CD8-positive, alpha-beta memory T cell (primary cell): ENCODE measurements around the gene RAB18. TPM values are rescaled to one million over a fixed set of nuclear protein-coding genes. Genes with fewer than 3 reads are reported as not detected.

Experiments
- CTCF ChIA-PET: fragments of 350-600 bp; sonication (Branson Sonifier 250); formaldehyde crosslinking; loops from one replicate; lab custom pipeline; 2021; ENCODE audit warnings: antibody characterized with exemption; lab: Charles Lee
- POLR2A ChIA-PET: fragments of 350-600 bp; sonication (Branson Sonifier 250); formaldehyde crosslinking; loops from one replicate; lab custom pipeline; 2021; ENCODE audit warnings: antibody characterized with exemption; lab: Charles Lee
- DNase-seq, 5 donors: peaks; one replicate each; pipeline versions ENCODE4 v3.0.0 to v3.0.0-alpha.2; 2020 to 2022; ENCODE audit warnings: mixed read lengths in 1 of 5
- H3K27ac ChIP-seq: one replicate; pipeline ENCODE4 v1.7.0; 2013; ENCODE audit warnings: low read depth, mild to moderate bottlenecking, low read length, moderate library complexity
- H3K27me3 ChIP-seq: 2 replicates; pipeline ENCODE4 v1.7.0; 2013; ENCODE audit warnings: low read length, mild to moderate bottlenecking; ENCODE audit not compliant: insufficient read depth, poor library complexity, severe bottlenecking
- H3K36me3 ChIP-seq: 2 replicates; pipeline ENCODE4 v1.7.0; 2013; ENCODE audit warnings: mild to moderate bottlenecking, low read length, moderate library complexity; ENCODE audit not compliant: insufficient read depth
- H3K4me1 ChIP-seq: 2 replicates; pipeline ENCODE4 v1.7.0; 2013; ENCODE audit warnings: mild to moderate bottlenecking, low read length, moderate library complexity; ENCODE audit not compliant: insufficient read depth
- H3K4me3 ChIP-seq: 2 replicates; pipeline ENCODE4 v1.7.0; 2013; ENCODE audit warnings: mild to moderate bottlenecking, low read length
- H3K9me3 ChIP-seq: 2 replicates; pipeline ENCODE4 v1.7.0; 2013; ENCODE audit warnings: mild to moderate bottlenecking, low read length
- H3K27ac Mint-ChIP-seq, 8 donors: one replicate each; pipeline ENCODE4 v1.8.0; 2020 to 2021; ENCODE audit warnings: mixed read lengths in 8 of 8, mild to moderate bottlenecking in 6 of 8, inconsistent platforms in 3 of 8, moderate library complexity in 3 of 8
- H3K27me3 Mint-ChIP-seq, 2 donors: one replicate each; pipeline ENCODE4 v1.8.0; 2020 to 2021; ENCODE audit warnings: mixed read lengths in 2 of 2, mild to moderate bottlenecking in 1 of 2, moderate library complexity in 1 of 2
- H3K36me3 Mint-ChIP-seq, 3 donors: one replicate each; pipeline ENCODE4 v1.8.0; 2020 to 2021; ENCODE audit warnings: mixed read lengths in 3 of 3, inconsistent platforms in 1 of 3, mild to moderate bottlenecking in 1 of 3
- H3K4me1 Mint-ChIP-seq, 3 donors: one replicate each; pipeline ENCODE4 v1.8.0; 2020 to 2021; ENCODE audit warnings: mixed read lengths in 3 of 3, inconsistent platforms in 1 of 3, mild to moderate bottlenecking in 1 of 3
- H3K4me3 Mint-ChIP-seq, 7 donors: one replicate each; pipeline ENCODE4 v1.8.0; 2020 to 2021; ENCODE audit warnings: mixed read lengths in 7 of 7, mild to moderate bottlenecking in 6 of 7, moderate library complexity in 4 of 7, inconsistent platforms in 2 of 7
- H3K9me3 Mint-ChIP-seq, 5 donors: one replicate each; pipeline ENCODE4 v1.8.0; 2020 to 2022; ENCODE audit warnings: mixed read lengths in 5 of 5, mild to moderate bottlenecking in 3 of 5, moderate library complexity in 2 of 5, inconsistent platforms in 1 of 5
- polyA plus RNA-seq: library from polyadenylated mRNA; unstranded; fragments of 300-500 nt; fragmentation: Illumina TruSeq; gene quantifications from one replicate; pipeline ENCODE4 v1.2.3, GENCODE V29; 2021
- total RNA-seq, 2 experiments: library from RNA; stranded (reverse); gene quantifications; one replicate each; pipeline ENCODE4 v1.2.3, GENCODE V29; 2021

The RAB18 gene
- total and polyA plus RNA-seq, 3 experiments from 2014 or later = 68.2 to 123 (median 71.1) TPM

- H3K4me1 ChIP-seq = peaks cover 40% of the 10 kb centered on the region
- H3K27me3 Mint-ChIP-seq = no peaks in the 10 kb centered on the region
- no peaks in the 10 kb centered on the region for H3K9me3 ChIP-seq
- no peaks in the 10 kb centered on the region for H3K36me3 ChIP-seq
- ChIA-PET CTCF (no interaction called here), POLR2A (no interaction called here)
- H3K4me3 ChIP-seq = no peak overlapping the region
- no peaks in the 10 kb centered on the region for H3K27me3 ChIP-seq
- no peak for DNase-seq
- H3K27ac ChIP-seq = no peak overlapping the region
- peaks cover 0 to 31% (median 6%) of the 10 kb centered on the region in 3 donors for H3K36me3 Mint-ChIP-seq
- peak overlapping the region in 5 of 8 donors; percentile 6 to 59 (median 26) for H3K27ac Mint-ChIP-seq
- peaks cover 0 to 2% (median 0%) of the 10 kb centered on the region in 5 donors for H3K9me3 Mint-ChIP-seq
- peak overlapping the region in 2 of 7 donors; percentile 5 to 9 for H3K4me3 Mint-ChIP-seq
- H3K4me1 Mint-ChIP-seq = peaks cover 76 to 88% (median 86%) of the 10 kb centered on the region in 3 donors
These were observed 23.7 kb downstream of the RAB18 start for GRCh38 chr10:27527666-27528295.

DNA sequence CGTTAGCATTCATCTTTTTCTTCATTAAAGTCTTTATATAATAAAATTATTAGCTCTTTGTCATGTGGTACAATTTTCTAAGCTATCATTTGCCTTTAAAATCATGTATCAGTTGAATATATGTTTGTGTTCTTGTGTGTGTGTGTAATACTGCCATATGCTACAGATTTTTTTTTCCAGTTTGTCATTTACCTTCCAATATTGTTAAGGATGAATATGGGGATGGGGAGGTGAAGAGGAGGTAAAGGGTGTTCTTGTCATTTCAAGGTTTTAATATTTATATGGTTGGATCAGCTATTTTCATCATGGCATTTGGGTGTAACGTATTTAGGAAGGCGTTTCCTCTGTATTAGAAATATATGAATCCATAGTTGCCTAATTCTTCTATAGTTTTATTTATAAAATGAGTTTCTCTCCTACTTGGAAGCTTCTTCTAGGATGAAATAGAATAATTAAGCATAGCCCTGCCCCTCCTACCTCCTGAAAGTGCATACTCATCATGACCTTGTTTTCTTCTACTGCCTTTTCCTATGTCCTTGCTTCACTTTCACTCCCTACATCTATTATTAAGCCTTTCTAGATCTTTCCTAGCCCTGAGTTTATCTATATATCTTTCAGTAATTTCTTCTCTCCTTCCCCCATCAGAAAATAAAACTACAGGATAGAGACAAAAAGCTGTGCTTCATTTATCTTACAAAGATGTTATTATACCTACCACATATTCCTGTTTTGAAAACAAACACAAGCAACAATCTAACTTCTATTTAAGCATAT is 25.1 kb downstream of the RAB18 start:
- Histone ChIP-seq H3K4me1 (peaks cover 34% of the 10 kb centered on the region), H3K36me3 (peaks cover 2% of the 10 kb centered on the region), H3K27me3 (no peaks in the 10 kb centered on the region), H3K9me3 (no peaks in the 10 kb centered on the region), H3K27ac (peak overlapping the region; percentile 41), H3K4me3 (no peak overlapping the region)
- H3K4me1 Mint-ChIP-seq = peaks cover 68 to 78% (median 76%) of the 10 kb centered on the region in 3 donors
- peak overlapping the region; percentile 8 to 96 (median 56) for H3K27ac Mint-ChIP-seq
- no peaks in the 10 kb centered on the region for H3K27me3 Mint-ChIP-seq
- peak overlapping the region in 3 of 7 donors; percentile 3 to 10 (median 6) for H3K4me3 Mint-ChIP-seq
- peaks cover 0 to under 1% (median 0%) of the 10 kb centered on the region in 5 donors for H3K9me3 Mint-ChIP-seq
- peaks cover 0 to 29% (median 7%) of the 10 kb centered on the region in 3 donors for H3K36me3 Mint-ChIP-seq
- POLR2A ChIA-PET = no interaction called here
- CTCF ChIA-PET = no interaction called here
- no peak for DNase-seq

GRCh38 chr10:27530477-27530876 is 26.4 kb downstream of the RAB18 start:
- no peaks in the 10 kb centered on the region for H3K9me3 Mint-ChIP-seq
- H3K4me1 Mint-ChIP-seq = peaks cover 55 to 65% (median 63%) of the 10 kb centered on the region in 3 donors
- ChIA-PET POLR2A (no interaction called here), CTCF (no interaction called here)
- H3K9me3 ChIP-seq = no peaks in the 10 kb centered on the region
- peaks cover 0 to 25% (median 7%) of the 10 kb centered on the region in 3 donors for H3K36me3 Mint-ChIP-seq
- no peak for DNase-seq
- peak overlapping the region in 7 of 8 donors; percentile 23 to 91 (median 44) for H3K27ac Mint-ChIP-seq
- no peaks in the 10 kb centered on the region for H3K27me3 Mint-ChIP-seq
- peaks cover 27% of the 10 kb centered on the region for H3K4me1 ChIP-seq
- H3K27me3 ChIP-seq = no peaks in the 10 kb centered on the region
- H3K27ac ChIP-seq = peak overlapping the region; percentile 41
- H3K36me3 ChIP-seq = peaks cover 14% of the 10 kb centered on the region
- H3K4me3 ChIP-seq = no peak overlapping the region
- no peak overlapping the region for H3K4me3 Mint-ChIP-seq

DNA sequence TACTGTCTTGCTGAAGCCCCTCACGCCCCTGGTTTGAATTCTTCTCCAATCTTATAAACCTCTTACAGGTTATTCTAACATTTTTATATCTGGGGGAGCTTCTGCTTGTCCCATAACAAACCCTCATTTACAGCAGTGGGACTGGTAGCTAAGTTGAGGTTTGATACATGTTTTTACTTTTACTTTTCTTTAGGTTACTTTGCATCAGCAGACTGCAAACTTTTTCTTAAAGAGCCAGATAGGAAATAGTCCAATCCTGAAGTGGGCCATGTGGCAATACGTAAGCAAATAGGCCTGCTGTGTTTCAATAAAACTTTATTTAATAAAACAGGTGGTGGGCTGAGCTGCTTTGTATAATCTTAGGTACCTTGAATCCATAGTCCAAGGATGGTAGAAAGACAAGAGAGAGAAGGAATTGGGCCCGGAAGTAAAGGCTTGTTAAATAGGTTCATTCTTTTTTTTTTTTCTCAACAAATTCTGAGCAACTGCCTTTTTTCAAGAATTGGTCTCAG is 27.3 kb downstream of the RAB18 start:
- POLR2A ChIA-PET = no interaction called here
- H3K27ac Mint-ChIP-seq = peak overlapping the region; percentile 41 to 98 (median 90)
- peak in 1 of 5 donors; percentile 16 for DNase-seq
- no peaks in the 10 kb centered on the region for H3K9me3 ChIP-seq
- no peaks in the 10 kb centered on the region for H3K27me3 ChIP-seq
- no peaks in the 10 kb centered on the region for H3K27me3 Mint-ChIP-seq
- no peaks in the 10 kb centered on the region for H3K9me3 Mint-ChIP-seq
- H3K27ac ChIP-seq = no peak overlapping the region
- H3K4me1 Mint-ChIP-seq = peaks cover 47 to 56% (median 55%) of the 10 kb centered on the region in 3 donors
- H3K36me3 Mint-ChIP-seq = peaks cover 0 to 25% (median 7%) of the 10 kb centered on the region in 3 donors
- no peak overlapping the region for H3K4me3 ChIP-seq
- H3K4me1 ChIP-seq = peaks cover 20% of the 10 kb centered on the region
- CTCF ChIA-PET = no interaction called here
- H3K4me3 Mint-ChIP-seq = peak overlapping the region in 6 of 7 donors; percentile 21 to 72 (median 56)
- H3K36me3 ChIP-seq = peaks cover 14% of the 10 kb centered on the region

DNA sequence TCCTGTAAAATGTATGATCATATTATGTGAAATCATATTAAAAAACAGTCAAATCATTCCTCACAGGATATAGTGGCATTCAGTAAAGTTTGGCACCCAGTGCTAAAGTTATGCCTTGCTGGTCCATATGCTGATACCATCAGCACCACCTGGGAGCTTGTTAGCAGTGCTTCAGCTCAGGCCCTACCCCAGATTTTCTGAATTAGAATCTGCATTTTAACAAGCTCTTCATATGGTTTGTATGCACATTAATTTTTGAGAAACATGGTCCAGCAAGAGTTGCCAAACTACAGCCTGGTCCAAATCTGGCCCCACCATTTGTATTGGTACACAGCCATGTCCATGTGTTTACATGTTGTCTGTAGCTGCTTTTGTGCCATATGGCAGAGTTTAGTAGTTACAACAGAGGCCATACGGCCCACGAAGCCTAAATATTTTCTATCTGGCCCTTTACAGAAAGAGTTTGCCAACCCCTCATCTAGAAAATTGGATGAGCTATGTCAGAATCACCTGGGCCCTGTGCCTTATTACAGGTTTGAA is 30.1 kb downstream of the RAB18 start:
- H3K36me3 Mint-ChIP-seq = peaks cover 4 to 34% (median 8%) of the 10 kb centered on the region in 3 donors
- Histone ChIP-seq H3K27me3 (no peaks in the 10 kb centered on the region), H3K4me3 (no peak overlapping the region), H3K9me3 (no peaks in the 10 kb centered on the region), H3K4me1 (peaks cover 7% of the 10 kb centered on the region), H3K36me3 (peaks cover 20% of the 10 kb centered on the region), H3K27ac (no peak overlapping the region)
- ChIA-PET POLR2A (no interaction called here), CTCF (no interaction called here)
- no peak for DNase-seq
- no peak overlapping the region for H3K4me3 Mint-ChIP-seq
- H3K9me3 Mint-ChIP-seq = no peaks in the 10 kb centered on the region
- peak overlapping the region in 3 of 8 donors; percentile 10 to 53 (median 19) for H3K27ac Mint-ChIP-seq
- no peaks in the 10 kb centered on the region for H3K27me3 Mint-ChIP-seq
- H3K4me1 Mint-ChIP-seq = peaks cover 39 to 43% (median 42%) of the 10 kb centered on the region in 3 donors

GRCh38 chr10:27535317-27535716 is 31.2 kb downstream of the RAB18 start:
- Mint-ChIP-seq H3K4me1 (peaks cover 36 to 43% (median 38%) of the 10 kb centered on the region in 3 donors), H3K27ac (no peak overlapping the region), H3K36me3 (peaks cover 5 to 35% (median 9%) of the 10 kb centered on the region in 3 donors), H3K27me3 (no peaks in the 10 kb centered on the region), H3K4me3 (no peak overlapping the region), H3K9me3 (no peaks in the 10 kb centered on the region)
- no peaks in the 10 kb centered on the region for H3K4me1 ChIP-seq
- H3K4me3 ChIP-seq = no peak overlapping the region
- no peaks in the 10 kb centered on the region for H3K27me3 ChIP-seq
- no peak for DNase-seq
- H3K9me3 ChIP-seq = no peaks in the 10 kb centered on the region
- peaks cover 20% of the 10 kb centered on the region for H3K36me3 ChIP-seq
- ChIA-PET CTCF (no interaction called here), POLR2A (no interaction called here)
- H3K27ac ChIP-seq = no peak overlapping the region

DNA sequence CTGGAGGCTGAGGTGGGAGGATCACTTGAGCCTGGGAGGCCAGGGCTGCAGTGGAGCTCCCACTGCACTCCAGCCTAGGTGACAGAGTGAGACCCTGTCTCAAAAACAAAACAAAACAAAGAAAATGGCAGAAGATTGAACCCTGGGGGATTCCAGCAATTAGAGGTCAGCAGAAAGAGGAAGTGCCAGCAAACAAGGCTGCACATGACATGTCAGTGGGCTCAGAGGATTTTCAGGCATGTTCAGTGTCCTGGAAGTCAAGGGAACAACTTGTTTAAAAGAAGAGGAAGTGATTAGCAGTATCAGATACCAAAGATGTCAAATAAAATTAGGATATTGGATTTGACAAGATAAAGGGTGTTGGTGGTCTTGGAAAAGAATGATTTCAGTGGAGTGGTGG is 32.3 kb downstream of the RAB18 start:
- Histone ChIP-seq H3K36me3 (peaks cover 20% of the 10 kb centered on the region), H3K27me3 (no peaks in the 10 kb centered on the region), H3K9me3 (no peaks in the 10 kb centered on the region), H3K4me3 (no peak overlapping the region), H3K4me1 (peaks cover 7% of the 10 kb centered on the region), H3K27ac (no peak overlapping the region)
- ChIA-PET POLR2A (interaction anchor here (0.6 kb wide), 1 partner anchor 792 kb away, joined by 7 read pairs; no protein-coding TSS in a partner anchor), CTCF (interaction anchor here (1.9 kb wide), 1 partner anchor 32 kb away, joined by 5 read pairs; the partner anchor contains the start of gene RAB18)
- no peak overlapping the region for H3K27ac Mint-ChIP-seq
- peaks cover 36 to 43% (median 40%) of the 10 kb centered on the region in 3 donors for H3K4me1 Mint-ChIP-seq
- no peak for DNase-seq
- no peaks in the 10 kb centered on the region for H3K27me3 Mint-ChIP-seq
- H3K4me3 Mint-ChIP-seq = no peak overlapping the region
- no peaks in the 10 kb centered on the region for H3K9me3 Mint-ChIP-seq
- peaks cover 5 to 34% (median 9%) of the 10 kb centered on the region in 3 donors for H3K36me3 Mint-ChIP-seq
